Lower leg skin (tissue), 3 donors: Measurements from ENCODE around the gene FBXO15.

Experiments
- CTCF ChIP-seq, 3 donors: fragments of 450-650 bp; IDR thresholded peaks; one replicate each; pipeline ENCODE4 v1.5.1; 2016; ENCODE audit warnings: antibody characterized with exemption in 3 of 3, mild to moderate bottlenecking in 3 of 3, moderate library complexity in 2 of 3
- POLR2A ChIP-seq, 2 donors: fragments of 450-650 bp; IDR thresholded peaks; one replicate each; pipeline ENCODE4 v1.6.1; 2016 to 2017; ENCODE audit warnings: antibody characterized with exemption in 2 of 2, mild to moderate bottlenecking in 1 of 2, moderate library complexity in 1 of 2

GRCh38 chr18:74186661-74187060 is 39.0 kb upstream of the FBXO15 start:
- TF ChIP-seq POLR2A (IDR thresholded peaks at IDR 0.05): no peak
- no peak for TF ChIP-seq CTCF (IDR thresholded peaks at IDR 0.05)
